Psoas muscle (tissue), 8 donors: ENCODE measurements around the gene CAMKMT. TPM values are rescaled to one million over a fixed set of nuclear protein-coding genes. Genes with fewer than 3 reads are reported as not detected.

Experiments used
- ATAC-seq, 4 donors: fragments of 200-7000 bp; cut with Tn5 transposase; one replicate each; pipeline ENCODE4 v1.9.1; 2020; ENCODE audit warnings: moderate library complexity in 3 of 4, mild to moderate bottlenecking in 2 of 4
- DNase-seq, 2 donors: peaks; one replicate each; pipeline ENCODE4 v3.0.0-alpha.2; 2020
- H3K27ac ChIP-seq: fragments of 200-600 bp; one replicate; pipeline ENCODE4 v1.8.0; 2022
- H3K27me3 ChIP-seq, 3 donors: fragments of 200-600 bp in 1 of 3; one replicate each; pipeline versions ENCODE4 v1.6.1 to v1.8.0; 2013 to 2022; ENCODE audit warnings: low read length in 2 of 3, mild to moderate bottlenecking in 2 of 3, moderate library complexity in 1 of 3; ENCODE audit not compliant: insufficient read depth in 3 of 3
- H3K36me3 ChIP-seq, 2 donors: fragments of 200-600 bp in 1 of 2; one replicate each; pipeline versions ENCODE4 v1.6.1 to v1.8.0; 2013 to 2022; ENCODE audit warnings: low read depth in 1 of 2, mild to moderate bottlenecking in 1 of 2, moderate library complexity in 1 of 2; ENCODE audit not compliant: insufficient read depth in 1 of 2
- H3K4me1 ChIP-seq: fragments of 200-600 bp; one replicate; pipeline ENCODE4 v1.8.0; 2022
- H3K4me3 ChIP-seq: fragments of 200-600 bp; one replicate; pipeline ENCODE4 v1.8.0; 2022; ENCODE audit warnings: mild to moderate bottlenecking
- H3K9me3 ChIP-seq: fragments of 200-600 bp; one replicate; pipeline ENCODE4 v1.8.0; 2022
- WGBS, 3 donors: extraction: QIAGEN DNeasy Blood & Tissue Kit; methylation state at CpG; one replicate each; pipeline versions ENCODE4 v1.1.6 to v1.1.7; 2013; 5-methylcytosine and 5-hydroxymethylcytosine counted together
- intact Hi-C, 2 donors: fragments of 100-400 bp; cut with DNase I; formaldehyde crosslinking; loops; one replicate each; pipeline versions ENCODE4 v1.11.0 to v1.14.2; 2022
- polyA plus RNA-seq, 3 donors: library from polyadenylated mRNA; stranded (reverse); fragments of 200-250 nt; gene quantifications; one replicate each; pipeline ENCODE4 v1.2.3, GENCODE V29; 2013
- total RNA-seq, 4 donors: library from RNA; stranded (reverse); fragmentation: NEBNext Ultra II Directional in 2 of 4; extraction: Animal tissue kit (Norgen Biotek cat#: 25700) in 2 of 4; gene quantifications; one replicate each; pipeline versions ENCODE4 v1.2.1 to v1.2.4, GENCODE V29; 2021 to 2023
- TF ChIP-seq, protein P1 (sequence below): fragments of 200-600 bp; IDR thresholded peaks from one replicate; pipeline ENCODE4 v1.8.0; 2022; ENCODE audit warnings: antibody characterized with exemption
- donor health status: healthy with polysubstance abuse.
- donor health status: DM: no; HTN: no; CAD: no; lungs with moderate emphysema.
- donor health status: Bipolar disorder and iron deficiency.
- donor health status: healthy.
- donor health status: DM: yes; HTN: yes; CAD: no.
- donor health status: DM: no; HTN: no; CAD: no.
- donor health status: DM: no; HTN: no; CAD: no.
- donor health status: DM: yes; HTN: yes; CAD: no.

Gene CAMKMT
- total and polyA plus RNA-seq, 7 donors: 2.8 to 7.3 (median 4.5) TPM

DNA sequence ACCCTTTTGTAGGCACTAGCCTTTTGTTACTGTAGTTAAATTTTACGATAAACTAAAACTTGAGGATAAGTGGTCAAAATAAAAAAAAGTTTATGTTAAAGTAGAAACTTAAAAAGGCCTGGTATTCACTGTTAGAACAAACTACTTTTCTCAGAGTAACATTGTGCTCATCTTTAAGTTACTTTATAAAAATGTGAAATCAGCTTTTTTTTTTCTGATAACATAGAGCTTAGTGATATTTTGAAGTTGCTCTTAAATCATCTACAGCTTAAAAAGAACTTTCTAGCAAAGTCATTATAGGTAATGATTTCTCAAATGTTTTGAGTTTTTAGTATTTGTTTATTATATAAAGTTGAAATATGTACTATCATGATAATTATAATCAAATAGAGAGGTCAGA, 125.3 kb downstream of the CAMKMT start:
- TF ChIP-seq, protein P1, sequence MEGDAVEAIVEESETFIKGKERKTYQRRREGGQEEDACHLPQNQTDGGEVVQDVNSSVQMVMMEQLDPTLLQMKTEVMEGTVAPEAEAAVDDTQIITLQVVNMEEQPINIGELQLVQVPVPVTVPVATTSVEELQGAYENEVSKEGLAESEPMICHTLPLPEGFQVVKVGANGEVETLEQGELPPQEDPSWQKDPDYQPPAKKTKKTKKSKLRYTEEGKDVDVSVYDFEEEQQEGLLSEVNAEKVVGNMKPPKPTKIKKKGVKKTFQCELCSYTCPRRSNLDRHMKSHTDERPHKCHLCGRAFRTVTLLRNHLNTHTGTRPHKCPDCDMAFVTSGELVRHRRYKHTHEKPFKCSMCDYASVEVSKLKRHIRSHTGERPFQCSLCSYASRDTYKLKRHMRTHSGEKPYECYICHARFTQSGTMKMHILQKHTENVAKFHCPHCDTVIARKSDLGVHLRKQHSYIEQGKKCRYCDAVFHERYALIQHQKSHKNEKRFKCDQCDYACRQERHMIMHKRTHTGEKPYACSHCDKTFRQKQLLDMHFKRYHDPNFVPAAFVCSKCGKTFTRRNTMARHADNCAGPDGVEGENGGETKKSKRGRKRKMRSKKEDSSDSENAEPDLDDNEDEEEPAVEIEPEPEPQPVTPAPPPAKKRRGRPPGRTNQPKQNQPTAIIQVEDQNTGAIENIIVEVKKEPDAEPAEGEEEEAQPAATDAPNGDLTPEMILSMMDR: no peak
- DNase-seq (no peak), ATAC-seq (no peak)
- no peak overlapping the region for H3K4me3 ChIP-seq
- no peaks in the 10 kb centered on the region for H3K27me3 ChIP-seq
- 98 to 99% (median 98%) methylated on average over 1 of the region's 1 CpG for WGBS, 3 donors
- intact Hi-C loops: no loop called here
- H3K9me3 ChIP-seq: no peaks in the 10 kb centered on the region
- no peak overlapping the region for H3K27ac ChIP-seq
- no peaks in the 10 kb centered on the region for H3K36me3 ChIP-seq
- H3K4me1 ChIP-seq: no peaks in the 10 kb centered on the region

DNA sequence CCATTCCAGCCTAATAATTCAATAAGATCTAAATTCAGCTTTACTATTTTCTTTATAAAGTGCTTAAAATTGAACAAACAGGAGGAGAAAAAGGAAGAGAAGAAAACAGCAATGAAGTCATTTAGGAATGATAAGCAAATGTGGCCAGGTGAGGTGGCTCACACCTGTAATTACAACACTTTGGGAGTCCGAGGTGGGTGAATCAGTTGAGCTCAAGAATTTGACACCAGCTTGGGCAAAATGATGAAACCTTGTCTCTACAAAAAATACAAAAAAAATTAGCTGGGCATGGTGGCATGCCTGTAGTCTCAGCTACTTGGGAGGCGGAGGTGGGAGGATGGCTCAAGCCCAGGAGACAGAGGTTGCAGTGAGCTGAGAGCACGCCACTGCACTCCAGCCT, 129.0 kb downstream of the CAMKMT start:
- TF ChIP-seq, protein P1: no peak
- intact Hi-C loops: no loop called here
- 96 to 100% (median 99%) methylated on average over 3 of the region's 3 CpGs for WGBS, 3 donors
- Histone ChIP-seq H3K36me3 (no peaks in the 10 kb centered on the region), H3K4me3 (no peak overlapping the region), H3K27me3 (no peaks in the 10 kb centered on the region), H3K27ac (no peak overlapping the region), H3K9me3 (no peaks in the 10 kb centered on the region), H3K4me1 (no peaks in the 10 kb centered on the region)
- DNase-seq: no peak
- no peak for ATAC-seq

DNA sequence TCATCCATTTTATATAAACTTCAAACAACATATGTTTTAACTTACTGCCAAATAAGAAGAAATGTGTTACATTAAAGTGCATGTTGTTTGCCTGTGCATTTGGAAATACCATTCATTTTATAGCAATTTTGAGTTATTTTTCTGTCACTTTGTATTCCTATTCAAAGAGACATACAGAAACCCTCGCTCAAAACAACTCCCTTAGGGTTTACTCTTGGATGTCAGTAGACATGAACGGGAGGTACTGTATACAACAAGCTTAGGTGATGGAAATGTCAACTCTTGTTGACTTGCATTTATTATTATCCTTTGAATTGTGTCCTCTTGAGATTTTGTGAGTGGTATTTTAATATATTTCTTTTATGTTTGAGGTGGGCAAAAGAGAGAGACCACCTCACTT, 132.3 kb downstream of the CAMKMT start:
- TF ChIP-seq, protein P1: no peak
- ATAC-seq: no peak
- intact Hi-C loops: no loop called here
- H3K4me3 ChIP-seq: no peak overlapping the region
- 93 to 95% (median 93%) methylated on average over 2 of the region's 2 CpGs for WGBS, 3 donors
- H3K27me3 ChIP-seq: no peaks in the 10 kb centered on the region
- no peaks in the 10 kb centered on the region for H3K4me1 ChIP-seq
- no peaks in the 10 kb centered on the region for H3K9me3 ChIP-seq
- no peaks in the 10 kb centered on the region for H3K36me3 ChIP-seq
- H3K27ac ChIP-seq: no peak overlapping the region
- DNase-seq: no peak

DNA sequence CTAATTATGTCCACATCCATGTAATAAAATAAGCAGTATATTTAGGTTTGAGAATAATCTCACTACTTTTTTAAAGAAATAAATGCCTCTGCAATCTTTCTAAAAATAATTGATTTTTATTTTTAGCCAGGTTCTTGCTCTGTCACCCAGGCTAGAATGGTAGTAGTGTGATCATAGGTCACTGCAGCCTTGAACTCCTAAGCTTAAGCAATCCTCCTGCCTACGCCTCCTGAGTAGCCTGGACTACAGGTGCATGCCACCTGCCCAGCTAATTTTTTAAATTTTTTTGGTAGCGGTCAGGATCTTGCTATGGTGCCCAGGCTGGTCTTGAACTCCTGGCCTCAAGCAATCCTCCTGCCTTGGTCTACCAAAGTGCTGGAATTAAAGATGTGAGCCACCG, 133.3 kb downstream of the CAMKMT start:
- intact Hi-C loops: no loop called here
- H3K4me1 ChIP-seq: no peaks in the 10 kb centered on the region
- WGBS, 3 donors: 90 to 97% (median 96%) methylated on average over 3 of the region's 3 CpGs
- ATAC-seq (no peak), DNase-seq (no peak)
- TF ChIP-seq, protein P1: no peak
- H3K4me3 ChIP-seq: no peak overlapping the region
- H3K27ac ChIP-seq: no peak overlapping the region
- H3K9me3 ChIP-seq: no peaks in the 10 kb centered on the region
- H3K27me3 ChIP-seq: no peaks in the 10 kb centered on the region
- no peaks in the 10 kb centered on the region for H3K36me3 ChIP-seq

DNA sequence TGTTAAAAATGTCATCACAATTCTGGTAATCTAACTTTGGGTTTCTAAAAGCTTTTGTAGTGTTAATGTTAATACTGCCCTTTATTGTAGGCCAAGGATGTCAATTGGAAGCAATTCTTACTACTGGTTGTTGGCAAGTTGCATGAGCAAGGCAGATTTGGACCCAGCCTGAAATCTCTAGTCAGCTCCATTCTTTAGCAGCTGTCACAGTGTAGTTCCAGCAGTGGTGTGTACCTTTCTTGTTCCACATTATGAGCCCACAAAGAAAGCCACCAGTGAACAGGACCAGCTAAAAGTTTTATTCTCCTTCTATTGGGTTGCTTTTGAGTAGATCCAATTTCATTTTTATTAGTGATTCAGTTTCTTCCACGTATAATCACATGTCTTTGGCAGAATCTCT, 133.8 kb downstream of the CAMKMT start:
- Histone ChIP-seq H3K4me3 (no peak overlapping the region), H3K36me3 (no peaks in the 10 kb centered on the region), H3K9me3 (no peaks in the 10 kb centered on the region), H3K27ac (no peak overlapping the region), H3K4me1 (no peaks in the 10 kb centered on the region), H3K27me3 (no peaks in the 10 kb centered on the region)
- WGBS, 3 donors: 32 to 60% (median 42%) methylated on average over 1 of the region's 1 CpG
- ATAC-seq (no peak), DNase-seq (no peak)
- intact Hi-C loops: no loop called here
- TF ChIP-seq, protein P1: no peak
